Brain microvascular endothelial cell (primary cell): ENCODE results near the gene CDC42EP2.

ENCODE experiments used
- DNase-seq: peaks from one replicate; pipeline ENCODE4 v3.0.0-alpha.2; 2020
- H3K27ac ChIP-seq: fragments of 250-450 bp; sonication (Bioruptor Pico); 2 replicates; pipeline ENCODE4 v1.5.1; 2020; ENCODE audit warnings: mild to moderate bottlenecking, moderate library complexity
- H3K27me3 ChIP-seq: fragments of 250-450 bp; sonication (Bioruptor Pico); replicated peaks from 2 replicates; pipeline ENCODE4 v1.5.1; 2020; ENCODE audit warnings: mild to moderate bottlenecking
- H3K36me3 ChIP-seq: fragments of 250-450 bp; sonication (Bioruptor Pico); replicated peaks from 2 replicates; pipeline ENCODE4 v1.5.1; 2020; ENCODE audit warnings: mild to moderate bottlenecking
- H3K4me3 ChIP-seq: 2 replicates; pipeline ENCODE4 v1.5.1; 2011; ENCODE audit warnings: low read depth, mild to moderate bottlenecking, control low read depth, low read length, moderate library complexity
- in situ Hi-C: cut with HindIII; loops from 2 replicates; pipeline ENCODE4 v1.10.0; 2017; ENCODE audit warnings: low sequenced_read_pairs, low pct_ligation_motif_present
- TF ChIP-seq, protein P1 (sequence below): IDR thresholded peaks from 2 replicates; pipeline ENCODE4 v1.5.1; 2011; ENCODE audit warnings: low read depth, mild to moderate bottlenecking, moderate library complexity, low read length, control low read depth, inconsistent platforms; ENCODE audit errors: missing control alignments

The CDC42EP2 gene

DNA sequence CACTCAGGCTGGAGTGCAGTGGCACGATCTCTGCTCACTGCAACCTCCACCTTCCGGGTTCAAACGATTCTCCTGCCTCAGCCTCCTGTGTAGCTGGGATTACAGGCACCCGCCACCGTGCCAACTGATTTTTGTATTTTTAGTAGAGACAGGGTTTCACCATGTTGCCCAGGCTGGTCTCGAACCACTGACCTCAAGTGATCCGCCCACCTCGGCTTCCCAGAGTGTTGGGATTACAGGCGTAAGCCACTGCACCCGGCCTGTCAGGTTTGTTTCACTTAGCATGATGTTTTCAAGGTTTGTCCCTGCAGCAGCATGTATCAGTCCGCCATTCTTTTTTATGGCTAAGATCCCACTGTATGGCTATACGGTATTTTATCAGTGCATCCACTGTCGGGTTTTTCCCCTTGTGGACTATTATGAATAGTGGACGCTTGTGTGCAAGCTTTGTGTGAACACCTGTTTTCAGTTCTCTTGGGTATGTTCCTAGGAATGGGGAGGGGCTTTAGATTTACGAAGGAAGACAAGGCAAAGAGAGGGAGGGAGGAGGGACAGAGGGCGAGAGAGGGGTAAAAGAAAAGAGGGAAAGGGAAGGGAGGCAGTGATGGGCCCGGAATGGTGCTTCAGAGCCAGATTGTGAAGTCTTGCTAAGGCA is 13.9 kb upstream of the CDC42EP2 start:
- Histone ChIP-seq H3K27ac (no peak overlapping the region), H3K27me3 (no peaks in the 10 kb centered on the region), H3K4me3 (no peak overlapping the region), H3K36me3 (peaks cover 2% of the 10 kb centered on the region)
- in situ Hi-C loops, result no loop called here
- TF ChIP-seq, protein P1, sequence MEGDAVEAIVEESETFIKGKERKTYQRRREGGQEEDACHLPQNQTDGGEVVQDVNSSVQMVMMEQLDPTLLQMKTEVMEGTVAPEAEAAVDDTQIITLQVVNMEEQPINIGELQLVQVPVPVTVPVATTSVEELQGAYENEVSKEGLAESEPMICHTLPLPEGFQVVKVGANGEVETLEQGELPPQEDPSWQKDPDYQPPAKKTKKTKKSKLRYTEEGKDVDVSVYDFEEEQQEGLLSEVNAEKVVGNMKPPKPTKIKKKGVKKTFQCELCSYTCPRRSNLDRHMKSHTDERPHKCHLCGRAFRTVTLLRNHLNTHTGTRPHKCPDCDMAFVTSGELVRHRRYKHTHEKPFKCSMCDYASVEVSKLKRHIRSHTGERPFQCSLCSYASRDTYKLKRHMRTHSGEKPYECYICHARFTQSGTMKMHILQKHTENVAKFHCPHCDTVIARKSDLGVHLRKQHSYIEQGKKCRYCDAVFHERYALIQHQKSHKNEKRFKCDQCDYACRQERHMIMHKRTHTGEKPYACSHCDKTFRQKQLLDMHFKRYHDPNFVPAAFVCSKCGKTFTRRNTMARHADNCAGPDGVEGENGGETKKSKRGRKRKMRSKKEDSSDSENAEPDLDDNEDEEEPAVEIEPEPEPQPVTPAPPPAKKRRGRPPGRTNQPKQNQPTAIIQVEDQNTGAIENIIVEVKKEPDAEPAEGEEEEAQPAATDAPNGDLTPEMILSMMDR, result no peak
- DNase-seq, result no peak

DNA sequence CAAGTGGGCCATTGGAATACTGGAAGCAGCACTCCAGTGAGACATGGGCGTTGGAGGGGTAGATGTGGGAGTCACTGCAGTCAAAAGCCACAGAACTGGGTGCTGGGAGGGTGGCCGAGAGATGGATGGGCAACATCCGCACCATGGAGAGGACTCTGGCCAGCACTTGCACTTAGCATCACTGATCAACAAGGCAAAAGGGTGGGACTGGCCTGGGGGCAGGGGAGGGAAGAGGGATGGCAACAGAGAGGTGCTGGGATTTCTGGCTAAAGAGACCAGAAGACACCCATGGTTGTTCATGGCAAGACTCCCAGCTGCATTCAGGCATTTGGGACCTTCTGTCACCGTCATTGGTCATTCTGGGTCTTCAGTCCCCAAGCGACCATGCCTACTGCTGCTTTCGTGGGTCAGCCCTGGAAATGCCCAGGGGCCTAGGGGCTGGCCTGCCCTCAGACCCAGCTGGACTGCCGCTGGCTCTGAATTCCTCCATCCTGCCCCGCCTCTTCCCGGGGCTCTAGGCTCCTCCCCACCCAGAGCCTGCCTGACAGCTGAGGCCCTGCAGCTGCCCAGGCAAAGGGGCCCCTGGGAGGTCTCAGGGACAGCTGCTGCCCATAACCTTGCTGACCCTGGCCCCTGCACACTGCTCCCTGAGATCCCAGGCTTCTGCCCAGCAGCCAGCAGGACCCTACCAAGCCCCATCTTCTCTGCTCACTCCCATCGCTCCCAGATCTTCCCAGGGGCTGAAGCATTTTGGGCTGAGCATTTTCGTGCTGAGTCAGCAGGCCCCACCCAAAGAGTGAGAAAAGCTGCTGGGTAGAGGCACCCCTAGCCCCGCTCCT is 13.0 kb upstream of the CDC42EP2 start:
- H3K27me3 ChIP-seq, result no peaks in the 10 kb centered on the region
- in situ Hi-C loops, result no loop called here
- TF ChIP-seq, protein P1, result no peak
- H3K36me3 ChIP-seq, result no peaks in the 10 kb centered on the region
- DNase-seq, result no peak
- H3K27ac ChIP-seq, result no peak overlapping the region
- H3K4me3 ChIP-seq, result no peak overlapping the region

DNA sequence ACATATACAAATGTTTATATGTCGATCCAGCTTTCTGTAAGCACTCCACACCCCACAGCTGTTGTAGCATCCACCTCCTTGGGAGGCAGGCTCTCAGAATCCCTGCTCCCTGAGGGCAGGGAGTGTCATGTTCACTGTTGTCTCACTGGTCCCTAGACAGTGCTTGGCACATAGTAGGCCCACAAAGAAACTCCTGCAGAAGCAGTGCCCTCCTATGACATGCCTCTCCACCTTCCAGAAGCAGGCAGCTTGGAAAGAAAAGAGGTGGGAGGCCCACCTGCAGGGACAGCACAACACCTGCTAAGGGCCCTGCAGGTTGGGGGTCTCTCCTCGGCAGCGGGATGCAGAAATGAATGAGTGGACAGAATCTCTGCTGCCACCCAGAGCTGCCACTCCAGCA is 11.1 kb upstream of the CDC42EP2 start:
- no peak overlapping the region for H3K27ac ChIP-seq
- TF ChIP-seq, protein P1, result no peak
- DNase-seq, result no peak
- in situ Hi-C loops, result no loop called here
- no peak overlapping the region for H3K4me3 ChIP-seq
- H3K36me3 ChIP-seq, result no peaks in the 10 kb centered on the region
- H3K27me3 ChIP-seq, result no peaks in the 10 kb centered on the region

DNA sequence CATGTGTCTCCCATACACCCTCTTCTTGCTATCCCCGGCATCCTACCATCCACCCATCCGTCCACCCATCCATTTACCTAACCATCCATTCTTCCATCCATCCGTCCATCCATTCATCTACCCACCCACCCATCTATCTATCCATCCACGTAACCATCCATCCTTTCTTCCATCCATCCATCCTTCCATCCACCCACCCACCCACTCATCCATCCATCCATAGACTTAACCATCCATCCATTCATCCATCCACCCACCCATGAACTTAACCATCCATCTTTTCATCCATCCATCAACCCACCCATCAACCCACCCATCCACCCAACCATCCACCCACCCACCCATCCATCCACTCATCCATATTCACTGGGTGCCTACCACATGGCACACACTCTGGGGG is 10.6 kb upstream of the CDC42EP2 start:
- Histone ChIP-seq H3K27me3 (no peaks in the 10 kb centered on the region), H3K4me3 (no peak overlapping the region), H3K36me3 (no peaks in the 10 kb centered on the region), H3K27ac (no peak overlapping the region)
- TF ChIP-seq, protein P1, result no peak
- DNase-seq, result no peak
- in situ Hi-C loops, result no loop called here

DNA sequence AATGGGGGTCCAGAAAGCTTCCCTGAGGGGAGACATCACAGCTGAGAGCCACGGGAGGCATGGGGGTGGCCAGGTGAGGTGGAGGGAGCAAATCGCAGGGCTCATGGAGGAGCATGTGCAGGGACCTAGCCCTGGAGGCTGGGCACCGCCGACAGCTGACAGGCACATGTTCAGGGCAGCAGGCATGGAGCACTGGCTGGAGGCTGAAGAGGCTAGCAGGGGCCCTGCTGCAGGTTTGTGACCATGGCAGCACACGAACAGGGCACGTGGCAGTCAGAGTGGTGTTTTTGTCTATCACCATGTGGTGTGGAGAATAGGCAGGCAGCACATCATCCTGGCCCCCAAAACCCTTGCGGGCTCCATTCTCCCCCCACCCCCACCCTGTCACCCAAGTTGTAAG is 10.1 kb upstream of the CDC42EP2 start:
- Histone ChIP-seq H3K4me3 (no peak overlapping the region), H3K36me3 (no peaks in the 10 kb centered on the region), H3K27me3 (no peaks in the 10 kb centered on the region), H3K27ac (no peak overlapping the region)
- no peak for DNase-seq
- TF ChIP-seq, protein P1, result no peak
- in situ Hi-C loops, result no loop called here
